Natural killer cell treated with Interleukin-12 subunit alpha and Interleukin-12 subunit beta and Interleukin-15 and Interleukin-18, amount 100 ng/mL, for 72 hours (primary cell): ENCODE results near the gene TANGO2. TPM values are rescaled to one million over a fixed set of nuclear protein-coding genes. Genes with fewer than 3 reads are reported as not detected.

Experiments used
- ATAC-seq, 2 donors: fragments of 150-1000 bp; cut with Tn5 transposase in 1 of 2; sonication (Bioruptor Pico), chemical (Tn5 transposase) in 1 of 2; 2 replicates each; pipeline ENCODE4 v1.10.0; 2021
- DNase-seq: peaks from one replicate; pipeline ENCODE4 v3.0.0; 2022; ENCODE audit warnings: low spot score
- H3K27ac Mint-ChIP-seq, 2 donors: 1 replicate in 1 of 2; 2 replicates in 1 of 2; pipeline ENCODE4 v1.8.0; 2022; ENCODE audit warnings: mixed read lengths in 2 of 2, mild to moderate bottlenecking in 1 of 2, moderate library complexity in 1 of 2
- H3K27me3 Mint-ChIP-seq, 2 donors: 1 replicate in 1 of 2; 2 replicates in 1 of 2; pipeline ENCODE4 v1.8.0; 2022; ENCODE audit warnings: mixed read lengths in 2 of 2
- H3K36me3 Mint-ChIP-seq: one replicate; pipeline ENCODE4 v1.8.0; 2022; ENCODE audit warnings: mixed read lengths
- H3K4me1 Mint-ChIP-seq, 2 donors: 1 replicate in 1 of 2; 2 replicates in 1 of 2; pipeline ENCODE4 v1.8.0; 2022; ENCODE audit warnings: low read depth in 2 of 2, mixed read lengths in 2 of 2, mild to moderate bottlenecking in 1 of 2
- H3K4me3 Mint-ChIP-seq: one replicate; pipeline ENCODE4 v1.8.0; 2022; ENCODE audit warnings: mixed read lengths
- H3K9me3 Mint-ChIP-seq: 2 replicates; pipeline ENCODE4 v1.8.0; 2022; ENCODE audit warnings: mixed read lengths
- total RNA-seq, 2 donors: library from RNA; stranded (reverse); gene quantifications; one replicate each; pipeline ENCODE4 v1.2.3, GENCODE V29; 2022

The TANGO2 gene
- total RNA-seq, 2 donors from 2014 or later = 50.5 to 61.6 TPM

- DNase-seq (no peak), ATAC-seq (no peak)
- Mint-ChIP-seq H3K4me3 (no peak overlapping the region), H3K36me3 (no peaks in the 10 kb centered on the region), H3K9me3 (no peaks in the 10 kb centered on the region), H3K27me3 (no peaks in the 10 kb centered on the region), H3K27ac (no peak overlapping the region), H3K4me1 (peaks cover 0 to 5% of the 10 kb centered on the region in 2 donors)
Observed at GRCh38 chr22:19996694-19997384, 24.1 kb upstream of the TANGO2 start.

DNA sequence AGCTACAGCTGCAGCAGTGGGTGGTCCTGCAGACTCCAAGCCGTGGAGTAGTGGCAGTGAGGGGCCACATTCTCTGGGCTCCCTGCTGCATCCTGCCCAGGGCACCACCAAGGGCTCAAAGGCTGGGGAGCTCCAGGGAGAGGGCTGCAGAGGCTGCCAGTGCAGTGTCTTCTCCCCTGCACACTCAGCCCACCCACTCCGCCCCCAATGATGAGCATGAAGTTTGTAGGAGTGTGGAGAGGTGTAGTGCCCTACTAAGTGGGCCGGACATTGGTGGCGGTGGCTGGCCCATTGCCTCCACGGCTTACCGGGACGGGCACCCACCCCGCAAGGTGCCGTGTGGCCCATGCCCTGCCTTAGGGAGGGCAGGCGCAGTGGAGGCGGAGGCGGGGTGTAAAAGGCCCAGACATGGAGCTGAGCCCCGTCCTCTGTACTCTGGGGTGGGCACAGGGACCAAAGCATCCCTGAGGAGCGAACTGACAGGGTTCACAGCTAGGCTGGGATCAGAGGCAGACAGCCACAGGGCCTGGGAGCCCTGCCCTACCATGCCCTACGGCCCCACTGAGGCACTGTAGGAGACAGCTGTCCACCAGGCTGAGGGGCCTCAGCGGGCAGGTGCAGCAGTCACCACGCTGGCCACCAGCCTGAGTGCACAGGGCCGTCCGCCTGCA is 23.2 kb upstream of the TANGO2 start:
- H3K27me3 Mint-ChIP-seq = no peaks in the 10 kb centered on the region

DNA sequence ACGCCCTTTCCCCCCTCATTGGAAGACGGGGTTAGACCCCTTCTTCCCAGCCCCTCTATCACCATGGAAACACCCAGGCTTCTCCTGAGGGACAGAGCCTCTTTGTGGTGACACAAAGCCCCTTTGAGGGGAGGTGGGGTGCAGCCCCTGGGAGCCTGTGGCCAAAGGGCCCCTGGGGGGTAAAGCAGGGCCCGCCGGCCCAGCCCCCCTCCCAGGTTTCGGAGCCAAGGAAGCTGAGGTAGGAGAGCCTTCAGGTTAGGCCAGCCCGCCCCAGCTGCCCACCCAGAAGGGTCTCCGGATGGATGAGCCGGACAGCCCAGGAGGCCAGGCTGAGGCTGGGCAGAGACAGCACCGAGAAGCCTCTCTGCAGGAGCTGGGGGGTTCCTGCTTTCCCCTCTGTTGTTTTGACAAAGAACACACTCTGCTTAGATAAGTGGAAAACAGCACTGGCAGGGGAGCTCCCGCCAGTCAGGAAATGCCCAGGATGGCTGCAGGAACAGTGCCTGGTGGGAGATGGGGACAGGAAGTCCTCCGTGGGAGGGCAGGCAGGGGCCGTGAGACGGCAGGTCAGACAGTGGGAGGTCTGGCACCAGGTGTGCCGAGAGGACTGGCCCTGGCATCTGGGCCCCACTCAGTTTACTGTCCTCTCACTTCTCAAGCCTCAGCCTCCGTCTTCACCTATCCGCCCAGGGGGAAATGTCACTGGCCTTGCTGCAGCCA is 22.5 kb upstream of the TANGO2 start:
- Mint-ChIP-seq H3K27me3 (no peaks in the 10 kb centered on the region), H3K4me3 (no peak overlapping the region), H3K36me3 (peaks cover 10% of the 10 kb centered on the region), H3K27ac (no peak overlapping the region), H3K4me1 (peaks cover 0 to 5% of the 10 kb centered on the region in 2 donors), H3K9me3 (peaks cover 2% of the 10 kb centered on the region)
- ATAC-seq (no peak), DNase-seq (no peak)

More for the DNA sequence above, 23.2 kb upstream of the TANGO2 start:
- peaks cover 3% of the 10 kb centered on the region for H3K36me3 Mint-ChIP-seq
- H3K27ac Mint-ChIP-seq = no peak overlapping the region
- H3K9me3 Mint-ChIP-seq = no peaks in the 10 kb centered on the region
- H3K4me3 Mint-ChIP-seq = no peak overlapping the region
- ATAC-seq (no peak), DNase-seq (no peak)
- H3K4me1 Mint-ChIP-seq = peaks cover 0 to 5% of the 10 kb centered on the region in 2 donors

DNA sequence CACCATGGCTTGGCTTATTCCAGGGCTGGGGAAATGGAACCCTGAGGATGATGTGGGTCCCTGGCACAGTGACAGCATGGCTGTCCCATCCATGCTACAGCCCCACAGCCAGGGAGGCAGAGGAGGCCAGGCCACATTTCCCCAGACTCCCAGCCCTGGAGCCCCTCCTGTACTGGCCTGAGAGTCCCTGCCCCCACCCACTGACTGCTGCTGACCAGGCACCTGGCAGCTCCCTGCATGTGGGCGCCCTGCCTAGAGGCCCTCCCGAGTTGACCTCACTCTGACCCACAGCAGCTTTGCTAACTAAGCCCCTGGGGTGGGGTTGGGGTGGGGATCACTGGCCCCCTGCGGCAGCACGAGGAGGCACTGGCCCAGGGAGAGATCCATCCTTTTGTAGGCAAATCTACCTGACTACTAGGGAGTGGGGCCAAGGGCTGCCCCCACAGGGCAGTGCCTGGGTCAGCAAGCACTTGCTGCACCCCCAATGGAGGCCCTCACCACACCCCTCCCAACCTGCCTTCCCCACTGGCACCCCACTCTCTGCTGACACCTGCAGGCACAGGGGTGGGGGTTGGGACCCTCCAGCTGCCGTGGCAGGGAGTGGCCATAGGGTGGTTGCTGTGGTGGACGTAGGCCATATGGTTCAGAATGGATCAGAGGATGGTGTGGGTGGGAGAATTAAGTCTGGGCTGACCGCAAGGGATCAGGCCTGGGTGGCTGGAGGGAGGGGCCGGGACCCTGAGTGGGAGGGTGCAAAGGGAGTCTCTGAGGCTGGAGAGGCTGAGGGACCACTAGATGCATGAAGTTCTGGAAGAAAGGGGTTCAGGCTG is 21.7 kb upstream of the TANGO2 start:
- Mint-ChIP-seq H3K27ac (no peak overlapping the region), H3K4me1 (peaks cover 0 to 5% of the 10 kb centered on the region in 2 donors), H3K9me3 (peaks cover 5% of the 10 kb centered on the region), H3K36me3 (peaks cover 13% of the 10 kb centered on the region), H3K4me3 (no peak overlapping the region), H3K27me3 (no peaks in the 10 kb centered on the region)
- no peak for ATAC-seq
- no peak for DNase-seq

- Mint-ChIP-seq H3K4me3 (no peak overlapping the region), H3K36me3 (peaks cover 13% of the 10 kb centered on the region), H3K9me3 (peaks cover 5% of the 10 kb centered on the region), H3K4me1 (no peaks in the 10 kb centered on the region), H3K27me3 (no peaks in the 10 kb centered on the region), H3K27ac (no peak overlapping the region)
- ATAC-seq (no peak), DNase-seq (no peak)
Observed at GRCh38 chr22:20000246-20001081, 20.4 kb upstream of the TANGO2 start.

DNA sequence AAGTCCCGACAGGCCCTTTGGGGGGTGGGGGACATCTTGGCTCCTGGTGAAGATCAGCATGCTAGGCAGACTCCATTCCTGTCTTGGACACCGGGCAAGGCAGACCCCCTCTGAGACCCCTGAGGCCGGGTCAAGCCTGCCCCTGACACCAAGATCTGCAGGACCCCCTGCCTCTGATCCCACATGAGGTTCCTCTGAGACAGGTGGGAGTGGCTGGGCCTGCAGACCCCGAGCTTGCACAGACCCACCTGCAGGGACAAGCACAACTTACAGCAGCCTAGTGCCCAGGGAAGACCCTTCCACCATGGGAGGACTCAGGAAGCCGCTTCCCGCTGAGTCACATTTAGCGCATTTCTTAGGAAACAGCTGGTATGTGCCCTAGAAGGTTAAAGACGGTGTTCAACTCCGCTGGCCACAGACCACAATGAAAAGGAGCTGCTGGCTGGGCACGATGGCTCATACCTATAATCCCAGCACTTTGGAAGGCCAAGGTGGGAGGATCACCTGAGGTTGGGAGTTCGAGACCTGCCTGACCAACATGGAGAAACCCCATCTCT is 19.8 kb upstream of the TANGO2 start:
- Mint-ChIP-seq H3K9me3 (peaks cover 5% of the 10 kb centered on the region), H3K27me3 (no peaks in the 10 kb centered on the region), H3K36me3 (peaks cover 13% of the 10 kb centered on the region), H3K27ac (no peak overlapping the region), H3K4me3 (no peak overlapping the region), H3K4me1 (no peaks in the 10 kb centered on the region)
- ATAC-seq (no peak), DNase-seq (no peak)

GRCh38 chr22:20002128-20002527 is 18.8 kb upstream of the TANGO2 start:
- no peak for DNase-seq
- Mint-ChIP-seq H3K4me1 (no peaks in the 10 kb centered on the region), H3K4me3 (no peak overlapping the region), H3K36me3 (peaks cover 13% of the 10 kb centered on the region), H3K27me3 (no peaks in the 10 kb centered on the region), H3K9me3 (peaks cover 5% of the 10 kb centered on the region), H3K27ac (no peak overlapping the region)
- no peak for ATAC-seq

DNA sequence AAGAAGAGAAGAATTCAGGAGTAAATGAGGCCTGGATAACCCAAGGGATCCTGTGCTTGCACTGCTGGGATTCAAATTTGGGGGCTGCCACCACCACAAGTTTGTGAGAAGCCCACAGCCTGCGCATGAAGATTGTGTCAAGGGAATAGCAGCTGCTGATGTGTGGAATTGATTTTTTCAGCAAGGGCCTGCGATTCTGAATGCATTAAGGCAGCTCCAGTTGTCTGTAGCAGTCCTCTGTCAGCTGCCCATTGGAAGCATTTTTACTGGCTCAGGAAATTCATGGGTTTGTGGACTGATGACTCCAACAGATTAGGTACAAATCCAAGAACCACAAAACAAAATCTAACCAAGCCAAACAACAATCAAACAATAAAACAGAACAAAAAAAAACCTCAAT is 18.3 kb upstream of the TANGO2 start:
- H3K36me3 Mint-ChIP-seq = peaks cover 13% of the 10 kb centered on the region
- no peak for ATAC-seq
- no peaks in the 10 kb centered on the region for H3K27me3 Mint-ChIP-seq
- no peak for DNase-seq
- peaks cover 5% of the 10 kb centered on the region for H3K9me3 Mint-ChIP-seq
- H3K4me1 Mint-ChIP-seq = no peaks in the 10 kb centered on the region
- H3K4me3 Mint-ChIP-seq = no peak overlapping the region
- H3K27ac Mint-ChIP-seq = no peak overlapping the region

- H3K9me3 Mint-ChIP-seq = peaks cover 5% of the 10 kb centered on the region
- H3K4me1 Mint-ChIP-seq = no peaks in the 10 kb centered on the region
Observed at GRCh38 chr22:20003304-20003703, 17.6 kb upstream of the TANGO2 start.

DNA sequence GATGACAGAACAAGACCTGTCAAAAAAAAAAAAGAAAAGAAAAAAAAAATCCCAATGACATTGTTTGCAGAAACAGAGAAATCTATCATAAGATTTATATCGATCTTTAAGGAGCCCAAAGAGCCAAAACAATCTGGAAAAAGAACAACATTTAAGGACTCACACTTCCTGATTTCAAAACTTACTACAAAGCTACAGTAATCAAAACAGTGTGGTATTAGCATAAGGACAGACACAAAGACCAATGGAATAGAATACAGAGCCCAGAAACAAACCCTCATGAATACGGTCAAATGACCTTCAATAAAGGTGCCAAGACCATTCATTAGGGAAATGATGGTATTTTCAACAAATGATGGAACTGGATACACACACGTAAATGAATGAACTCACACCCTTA is 16.4 kb upstream of the TANGO2 start:
- peaks cover 5% of the 10 kb centered on the region for H3K9me3 Mint-ChIP-seq
- H3K36me3 Mint-ChIP-seq = peaks cover 13% of the 10 kb centered on the region
- peaks cover 0 to 3% of the 10 kb centered on the region in 2 donors for H3K4me1 Mint-ChIP-seq
- ATAC-seq (no peak), DNase-seq (no peak)
- no peak overlapping the region for H3K4me3 Mint-ChIP-seq
- H3K27ac Mint-ChIP-seq = no peak overlapping the region
- no peaks in the 10 kb centered on the region for H3K27me3 Mint-ChIP-seq

More at GRCh38 chr22:20003304-20003703, 17.6 kb upstream of the TANGO2 start:
- H3K36me3 Mint-ChIP-seq = peaks cover 13% of the 10 kb centered on the region
- DNase-seq (no peak), ATAC-seq (no peak)
- H3K4me3 Mint-ChIP-seq = no peak overlapping the region
- no peaks in the 10 kb centered on the region for H3K27me3 Mint-ChIP-seq
- no peak overlapping the region for H3K27ac Mint-ChIP-seq

DNA sequence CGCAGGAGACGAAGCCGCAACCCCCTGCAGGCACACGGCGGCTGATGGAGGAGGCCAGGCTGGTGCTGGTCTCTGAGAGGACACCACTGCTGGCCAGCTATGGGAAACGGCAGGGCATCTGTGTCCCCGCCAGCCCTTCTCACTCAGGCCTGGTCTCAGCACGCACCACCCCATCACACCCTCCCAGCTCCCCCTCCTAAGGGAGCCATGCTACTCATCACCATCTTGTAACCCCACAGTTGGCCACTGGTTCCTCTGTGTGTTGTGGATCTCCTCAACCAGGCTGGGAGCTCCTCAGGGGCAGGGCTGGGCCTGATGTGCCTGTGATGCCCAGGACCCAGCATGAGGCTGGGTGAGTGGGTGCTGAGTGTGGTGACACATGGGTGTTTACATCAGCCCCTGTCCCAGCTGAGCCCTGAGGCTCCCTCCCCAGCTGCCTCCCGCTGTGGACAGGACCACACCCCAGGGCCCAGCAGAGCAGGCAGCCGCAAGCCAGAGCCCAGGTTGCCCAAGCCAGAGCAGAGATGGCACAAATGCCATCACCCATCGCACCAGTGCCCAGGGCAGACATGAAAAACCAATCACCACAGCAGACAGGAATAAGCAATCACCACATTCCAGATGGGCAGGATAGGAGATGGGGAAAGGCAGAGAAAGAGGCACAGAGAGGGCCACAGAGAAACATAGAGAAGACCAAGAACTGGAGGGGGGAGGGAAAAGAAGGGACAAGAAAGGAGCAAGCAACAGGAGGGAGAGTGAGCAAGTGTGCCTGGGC is 12.5 kb upstream of the TANGO2 start:
- no peak overlapping the region for H3K27ac Mint-ChIP-seq
- ATAC-seq = peak in 1 of 2 donors; percentile 6
- H3K27me3 Mint-ChIP-seq = no peaks in the 10 kb centered on the region
- H3K9me3 Mint-ChIP-seq = peaks cover 3% of the 10 kb centered on the region
- H3K4me1 Mint-ChIP-seq = peaks cover 0 to 7% of the 10 kb centered on the region in 2 donors
- peaks cover 3% of the 10 kb centered on the region for H3K36me3 Mint-ChIP-seq
- DNase-seq = no peak
- H3K4me3 Mint-ChIP-seq = no peak overlapping the region

GRCh38 chr22:20009018-20009491 is 11.9 kb upstream of the TANGO2 start:
- DNase-seq = no peak
- peaks cover 0 to 7% of the 10 kb centered on the region in 2 donors for H3K4me1 Mint-ChIP-seq

More at GRCh38 chr22:20009018-20009491, 11.9 kb upstream of the TANGO2 start:
- no peaks in the 10 kb centered on the region for H3K27me3 Mint-ChIP-seq
- no peaks in the 10 kb centered on the region for H3K9me3 Mint-ChIP-seq
- H3K4me3 Mint-ChIP-seq = no peak overlapping the region
- H3K36me3 Mint-ChIP-seq = no peaks in the 10 kb centered on the region
- no peak for ATAC-seq
- no peak overlapping the region for H3K27ac Mint-ChIP-seq
